Coronary artery (tissue), 2 donors: ENCODE measurements around the gene C3orf52.

Experiments
- DNase-seq: peaks from one replicate; pipeline ENCODE4 v3.0.0-alpha.2; 2017; ENCODE audit warnings: low spot score
- H3K27ac ChIP-seq, 2 donors: fragments of 200-600 bp; sonication (generic); one replicate each; pipeline ENCODE4 v1.5.1; 2016 to 2019
- H3K4me3 ChIP-seq: fragments of 200-600 bp; sonication (generic); 2 replicates; pipeline ENCODE4 v1.5.1; 2016; ENCODE audit warnings: mild to moderate bottlenecking, moderate library complexity
- TF ChIP-seq, protein P1 (sequence below): fragments of 200-600 bp; sonication (generic); IDR thresholded peaks from one replicate; pipeline ENCODE4 v1.5.1; 2019; ENCODE audit warnings: antibody characterized with exemption

The C3orf52 gene

DNA sequence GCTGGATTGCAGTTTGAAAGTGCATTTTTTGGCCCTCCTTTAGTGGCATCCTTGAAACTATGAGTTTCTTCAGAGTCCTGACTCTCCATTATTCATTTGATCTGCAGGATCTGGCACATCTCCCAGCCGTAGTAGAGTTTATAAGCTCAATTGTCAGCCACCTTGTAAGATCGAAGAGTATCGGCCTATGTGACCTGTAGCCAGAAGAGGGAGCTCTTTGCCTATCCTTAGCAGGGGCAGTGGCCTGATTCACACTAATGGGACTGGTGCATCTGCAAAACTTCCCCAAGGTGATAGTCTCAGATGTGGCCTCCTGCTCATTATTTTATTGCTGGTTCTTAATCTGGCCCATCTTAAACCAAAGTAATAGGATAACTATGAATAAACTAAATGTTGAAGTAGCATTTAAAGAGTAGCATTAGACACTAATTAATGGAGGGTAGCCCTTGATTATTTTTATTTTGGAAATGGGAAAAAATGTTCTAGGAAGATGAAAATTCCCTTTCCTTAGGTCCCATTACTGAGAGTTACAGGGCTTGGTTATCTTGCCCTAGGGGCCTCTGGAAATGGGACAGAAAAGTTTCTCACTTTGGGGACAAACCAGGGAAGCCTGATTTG, 25.7 kb downstream of the C3orf52 start:
- DNase-seq: no peak
- no peak overlapping the region for H3K4me3 ChIP-seq
- no peak overlapping the region for H3K27ac ChIP-seq
- TF ChIP-seq, protein P1, sequence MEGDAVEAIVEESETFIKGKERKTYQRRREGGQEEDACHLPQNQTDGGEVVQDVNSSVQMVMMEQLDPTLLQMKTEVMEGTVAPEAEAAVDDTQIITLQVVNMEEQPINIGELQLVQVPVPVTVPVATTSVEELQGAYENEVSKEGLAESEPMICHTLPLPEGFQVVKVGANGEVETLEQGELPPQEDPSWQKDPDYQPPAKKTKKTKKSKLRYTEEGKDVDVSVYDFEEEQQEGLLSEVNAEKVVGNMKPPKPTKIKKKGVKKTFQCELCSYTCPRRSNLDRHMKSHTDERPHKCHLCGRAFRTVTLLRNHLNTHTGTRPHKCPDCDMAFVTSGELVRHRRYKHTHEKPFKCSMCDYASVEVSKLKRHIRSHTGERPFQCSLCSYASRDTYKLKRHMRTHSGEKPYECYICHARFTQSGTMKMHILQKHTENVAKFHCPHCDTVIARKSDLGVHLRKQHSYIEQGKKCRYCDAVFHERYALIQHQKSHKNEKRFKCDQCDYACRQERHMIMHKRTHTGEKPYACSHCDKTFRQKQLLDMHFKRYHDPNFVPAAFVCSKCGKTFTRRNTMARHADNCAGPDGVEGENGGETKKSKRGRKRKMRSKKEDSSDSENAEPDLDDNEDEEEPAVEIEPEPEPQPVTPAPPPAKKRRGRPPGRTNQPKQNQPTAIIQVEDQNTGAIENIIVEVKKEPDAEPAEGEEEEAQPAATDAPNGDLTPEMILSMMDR: no peak

DNA sequence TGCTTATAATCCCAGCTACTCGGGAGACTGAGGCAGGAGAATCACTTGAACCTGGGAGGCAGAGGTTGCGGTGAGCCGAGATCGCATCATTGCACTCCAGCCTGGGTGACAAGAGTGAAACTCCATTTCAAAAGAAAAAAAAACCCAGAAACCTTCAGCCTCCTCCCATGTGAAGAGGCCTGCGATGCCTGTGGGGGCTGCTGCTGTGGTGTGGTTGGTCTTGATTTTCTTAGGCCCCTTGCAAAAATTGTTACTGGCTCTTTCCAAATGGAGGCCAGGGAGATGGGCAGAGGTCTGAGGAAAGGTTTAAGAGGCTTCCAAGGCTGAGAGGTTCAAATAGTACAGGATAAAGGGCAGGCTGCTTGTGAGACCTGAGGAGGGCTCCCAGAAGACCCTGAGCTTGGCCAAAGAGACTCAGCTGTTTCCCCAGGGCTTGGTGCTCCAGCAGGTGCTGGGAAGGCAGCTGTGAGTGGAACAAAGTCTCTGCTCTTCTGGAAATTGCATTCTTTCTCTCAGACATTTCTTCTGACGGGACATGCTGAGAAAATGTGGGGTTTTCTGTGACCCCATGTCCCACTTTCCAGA, 28.5 kb downstream of the C3orf52 start:
- DNase-seq: no peak
- Histone ChIP-seq H3K4me3 (no peak overlapping the region), H3K27ac (no peak overlapping the region)
- TF ChIP-seq, protein P1: no peak

DNA sequence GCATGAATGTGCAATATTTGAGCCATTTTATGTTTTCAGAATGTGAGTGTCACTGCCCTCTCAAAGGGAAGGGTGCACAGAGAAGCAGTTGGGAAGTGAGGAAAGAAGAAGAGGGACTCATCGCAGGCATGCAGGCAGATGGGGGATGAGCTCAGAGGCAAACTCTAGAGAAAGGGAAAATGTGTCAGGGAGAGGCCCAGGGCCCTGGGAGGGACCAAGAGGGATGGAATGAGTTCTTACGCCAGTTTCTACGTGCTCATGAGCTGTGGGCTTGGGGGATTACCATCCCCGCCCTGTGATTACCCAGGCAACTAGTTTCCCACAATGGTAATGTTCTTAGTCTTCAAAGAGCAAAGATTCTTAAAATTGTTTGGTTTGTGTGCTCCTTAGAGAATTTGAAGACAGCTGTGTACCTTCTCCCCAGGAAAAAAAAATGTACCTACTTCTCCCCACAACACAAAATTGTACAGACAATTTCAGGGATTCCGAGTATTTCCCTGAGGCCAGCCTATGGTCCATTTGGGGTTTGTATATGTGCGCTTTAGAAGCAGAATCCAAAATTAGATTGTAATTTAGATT, 29.1 kb downstream of the C3orf52 start:
- no peak for DNase-seq
- Histone ChIP-seq H3K4me3 (no peak overlapping the region), H3K27ac (no peak overlapping the region)
- TF ChIP-seq, protein P1: no peak

DNA sequence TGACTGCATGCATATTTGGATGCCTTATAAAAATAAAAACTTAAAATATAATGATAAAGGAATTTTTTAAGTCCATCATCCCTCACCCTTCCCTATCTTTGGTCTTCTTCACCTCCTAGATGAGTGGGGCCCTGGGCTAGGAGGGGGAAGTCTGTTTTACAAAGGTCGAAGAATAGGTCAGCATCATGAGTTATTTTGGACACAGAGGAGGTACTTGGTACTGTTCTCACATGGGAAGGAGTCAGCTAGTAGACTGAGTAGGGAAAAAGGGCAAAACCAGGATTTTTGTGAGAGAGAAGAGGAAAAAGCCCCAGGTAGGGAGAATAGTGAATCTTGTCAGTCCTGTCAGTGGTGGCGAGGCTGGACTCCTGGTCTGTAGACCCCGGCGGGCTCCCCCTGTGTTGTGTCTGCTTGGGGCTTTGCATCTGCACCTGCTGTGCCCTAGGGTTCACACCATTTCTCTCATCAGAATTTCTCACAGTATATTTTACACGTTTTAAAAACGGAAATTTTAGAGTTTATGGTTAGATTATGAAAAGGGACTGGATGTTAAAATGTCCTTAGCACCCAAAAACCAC, 29.7 kb downstream of the C3orf52 start:
- no peak for DNase-seq
- Histone ChIP-seq H3K27ac (no peak overlapping the region), H3K4me3 (no peak overlapping the region)
- TF ChIP-seq, protein P1: no peak

DNA sequence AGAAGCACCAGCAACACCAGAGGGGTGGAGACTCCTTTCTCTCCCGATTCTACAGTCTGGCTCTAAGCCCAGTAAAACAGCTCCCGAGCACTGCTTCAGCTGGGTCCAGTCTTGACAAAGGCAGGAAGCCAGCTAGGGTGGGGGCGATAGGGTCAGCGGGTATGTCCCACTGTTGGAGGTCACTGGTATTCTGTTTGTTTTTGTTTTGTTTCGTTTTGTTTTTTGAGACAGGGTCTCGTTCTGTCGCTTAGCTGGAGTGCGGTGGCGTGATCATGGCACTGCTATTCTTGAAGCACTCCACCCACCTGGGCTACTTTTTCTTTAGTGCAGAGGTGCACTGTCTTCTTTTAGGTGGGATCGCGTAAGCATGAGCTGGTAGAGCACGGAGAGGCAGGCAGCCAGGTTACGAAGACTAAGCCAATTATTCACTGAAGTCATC, 30.6 kb downstream of the C3orf52 start:
- H3K4me3 ChIP-seq: peak overlapping the region; percentile 50
- no peak overlapping the region for H3K27ac ChIP-seq
- no peak for DNase-seq
- TF ChIP-seq, protein P1: no peak

DNA sequence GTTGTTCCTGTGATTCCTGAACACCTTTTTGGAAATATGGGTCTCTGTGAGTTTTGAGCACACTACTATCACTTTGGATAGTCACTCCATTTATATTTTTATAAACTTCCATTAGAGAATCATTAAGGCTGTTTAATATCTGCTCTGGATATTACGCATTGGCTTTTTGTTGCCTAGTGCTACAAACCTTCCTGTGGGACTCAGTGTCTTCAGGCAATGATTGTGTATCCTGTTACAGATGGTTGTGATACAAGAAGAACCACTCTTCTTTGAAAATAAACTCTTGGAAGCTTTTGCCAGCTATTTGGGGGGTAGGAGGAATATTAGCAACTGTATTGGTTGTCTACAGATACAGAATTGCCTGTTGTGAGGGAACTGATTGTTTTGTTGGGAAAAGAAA, 31.2 kb downstream of the C3orf52 start:
- TF ChIP-seq, protein P1: no peak
- no peak overlapping the region for H3K27ac ChIP-seq
- no peak overlapping the region for H3K4me3 ChIP-seq
- DNase-seq: no peak
